ENCODE data around the gene FBXO47. TPM values are rescaled to one million over a fixed set of nuclear protein-coding genes. Genes with fewer than 3 reads are reported as not detected.

FBXO47 gene
- total and polyA plus RNA-seq, 10 of the 15 experiments (the other 5 are each of a cell fraction or from before 2014, with no cell fraction given): 0.04 to 0.06 (median 0.06) TPM; not detected in 7

DNA sequence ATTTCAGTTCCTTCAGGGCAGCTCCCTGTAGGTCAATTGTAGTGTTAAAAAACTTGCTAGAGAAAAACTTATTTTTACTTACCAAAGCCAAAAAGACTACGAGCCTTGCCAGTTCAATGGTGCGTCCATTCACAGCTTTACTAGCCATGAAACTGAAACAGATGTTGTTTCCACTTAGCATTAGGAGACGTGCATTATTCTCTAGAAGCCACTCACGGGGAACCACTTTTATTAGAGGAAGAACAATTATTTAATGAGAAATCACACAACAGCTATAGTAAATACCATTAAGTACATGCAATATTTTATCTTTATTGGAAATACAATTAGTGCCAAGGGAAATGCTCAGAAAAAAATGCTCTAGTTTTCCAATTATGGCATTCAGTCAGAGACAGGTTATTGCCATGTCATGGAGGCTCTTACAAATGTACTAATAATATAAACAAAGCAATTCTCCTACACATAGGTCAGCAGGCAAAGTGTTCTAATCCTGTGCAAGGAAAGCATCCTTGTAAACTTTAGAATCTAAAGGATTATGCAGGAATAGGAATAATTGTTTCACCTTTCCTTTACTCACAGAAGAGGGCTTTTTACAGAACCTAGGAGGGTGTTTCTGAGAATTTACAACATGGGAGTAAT, 24.4 kb downstream of the FBXO47 start:
- FAIRE-seq (peak; percentile 84), DNase-seq (ENCODE audit: low read depth, low spot score) (no peak), ATAC-seq (peak; percentile 88)
- SMC1A ChIA-PET (ENCODE audit: uncharacterized antibody, unreplicated experiment): interaction anchor here (1.1 to 1.7 kb wide), 5 partner anchors 10 to 72 kb away, joined by 3 to 7 read pairs (median 5); partner anchors contain the start of gene LASP1
- no peaks in the 10 kb centered on the region for H3K79me2 ChIP-seq (ENCODE audit: control insufficient read depth, insufficient read depth, low read length)
- peaks cover 7% of the 10 kb centered on the region; the same call in 1 of the 2 replicates for H3K4me1 ChIP-seq (ENCODE audit: control insufficient read depth, insufficient read depth, low read length)
- no peaks in the 10 kb centered on the region for H3K27me3 ChIP-seq (replicated peaks in 1 of 2; ENCODE audit: control insufficient read depth in 2 of 2, insufficient read depth in 2 of 2, low read length in 1 of 2)
- no peaks in the 10 kb centered on the region for H3K36me3 ChIP-seq (ENCODE audit: control insufficient read depth in 2 of 2, insufficient read depth in 2 of 2, low read length in 1 of 2)
- H3K27ac ChIP-seq (ENCODE audit: control insufficient read depth, insufficient read depth): no peak overlapping the region
- CTCF ChIA-PET: interaction anchor here (0.6 to 2.6 kb wide), 8 partner anchors 19 to 302 kb away, joined by 3 to 8 read pairs (median 4); partner anchors contain the start of gene LASP1NB
- no peaks in the 10 kb centered on the region for H4K20me1 ChIP-seq (ENCODE audit: control insufficient read depth, insufficient read depth)
- RAD21 ChIA-PET (ENCODE audit: unreplicated experiment): interaction anchor here (1.0 to 1.9 kb wide), 3 partner anchors 39 to 72 kb away, joined by 3 to 4 read pairs (median 3); no protein-coding TSS in a partner anchor
- in situ Hi-C loops (cut with MboI) (no loop called here), intact Hi-C loops (cut with micrococcal nuclease; ENCODE audit: unreplicated experiment) (no loop called here)
- no peak for TF ChIP-seq CBX5 (IDR thresholded peaks at IDR 0.05; ENCODE audit: low read depth)
- no peak for TF ChIP-seq SP1 (IDR thresholded peaks at IDR 0.05; ENCODE audit: low read depth, low read length)
- TF ChIP-seq BMI1 (IDR thresholded peaks at IDR 0.05; ENCODE audit: borderline replicate concordance): no peak
- TF ChIP-seq ZNF217 (IDR thresholded peaks at IDR 0.05): no peak
- TF ChIP-seq NBN (IDR thresholded peaks at IDR 0.05): no peak
- TF ChIP-seq IKZF2 (IDR thresholded peaks at IDR 0.05): no peak
- TF ChIP-seq IRF3 (IDR thresholded peaks at IDR 0.05): no peak
- H3K9ac ChIP-seq (ENCODE audit: control insufficient read depth, insufficient read depth, low read length): no peak overlapping the region
- 2% methylated on average over 4 of the region's 4 CpGs for WGBS (ENCODE audit: insufficient coverage, insufficient replicate concordance, low lambda C conversion rate, missing lambda C conversion rate)
- no peaks in the 10 kb centered on the region for H3K9me3 ChIP-seq (replicated peaks; ENCODE audit: control insufficient read depth, insufficient read depth, low read length)
- BruUV-seq (replicated peaks): no TSS peak
- POLR2A ChIA-PET: interaction anchor here (0.6 kb wide), 1 partner anchor 168 kb away, joined by 3 read pairs; no protein-coding TSS in a partner anchor
- H2AFZ ChIP-seq (ENCODE audit: control insufficient read depth, low read depth, low read length): peak overlapping the region; percentile 24
- peak overlapping the region; percentile 64 for H3K4me2 ChIP-seq (ENCODE audit: control insufficient read depth, insufficient read depth)
- H3K4me3 ChIP-seq: no peak overlapping the region
